Measurements from ENCODE around the gene ASB13.
"Not testable (repeated sequence)": the region's sequence is repeated elsewhere in the genome, so short reads cannot be mapped to it uniquely, and the experiment has no call there.

The ASB13 gene

DNA sequence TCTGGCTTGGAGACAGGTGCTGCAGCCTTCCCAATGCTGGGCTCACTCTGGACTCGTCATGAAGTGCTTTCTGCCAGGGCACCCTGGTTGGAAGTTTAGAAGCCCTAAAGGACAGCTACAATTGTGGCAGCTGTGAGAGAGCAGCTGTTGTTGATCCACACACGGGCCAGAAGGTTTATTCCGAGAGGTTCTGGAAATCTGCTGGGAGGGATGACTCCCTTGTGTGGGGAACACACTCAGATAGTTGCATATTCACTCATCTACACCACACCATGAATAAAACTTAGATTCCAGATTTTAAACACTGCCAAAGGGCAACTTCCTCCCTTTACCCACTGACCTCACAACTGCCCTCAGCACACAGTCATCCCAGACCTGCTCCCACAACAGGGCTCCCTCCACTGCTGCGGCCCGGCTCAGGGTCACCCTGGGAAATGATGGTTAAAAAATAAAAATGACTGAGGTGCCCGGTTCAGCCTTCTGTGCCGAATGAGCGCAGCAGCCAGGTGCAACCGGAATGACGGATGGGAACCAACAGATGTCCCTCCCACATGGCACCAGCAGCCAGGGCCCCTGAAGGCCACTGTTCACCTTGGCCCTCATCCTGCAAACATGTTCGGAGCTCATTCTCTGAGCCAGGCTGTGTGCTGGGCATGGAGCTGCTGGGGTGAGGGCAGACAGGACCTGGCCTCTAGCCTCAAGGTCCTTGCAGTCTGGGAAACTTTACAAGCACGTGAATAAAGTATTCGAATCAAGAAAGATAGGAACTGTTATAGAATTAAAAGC lies 40.2 kb downstream of the ASB13 start:
- no peak overlapping the region for H3K4me3 ChIP-seq (ENCODE audit: low read depth, low read length)
- TF ChIP-seq, protein P1, sequence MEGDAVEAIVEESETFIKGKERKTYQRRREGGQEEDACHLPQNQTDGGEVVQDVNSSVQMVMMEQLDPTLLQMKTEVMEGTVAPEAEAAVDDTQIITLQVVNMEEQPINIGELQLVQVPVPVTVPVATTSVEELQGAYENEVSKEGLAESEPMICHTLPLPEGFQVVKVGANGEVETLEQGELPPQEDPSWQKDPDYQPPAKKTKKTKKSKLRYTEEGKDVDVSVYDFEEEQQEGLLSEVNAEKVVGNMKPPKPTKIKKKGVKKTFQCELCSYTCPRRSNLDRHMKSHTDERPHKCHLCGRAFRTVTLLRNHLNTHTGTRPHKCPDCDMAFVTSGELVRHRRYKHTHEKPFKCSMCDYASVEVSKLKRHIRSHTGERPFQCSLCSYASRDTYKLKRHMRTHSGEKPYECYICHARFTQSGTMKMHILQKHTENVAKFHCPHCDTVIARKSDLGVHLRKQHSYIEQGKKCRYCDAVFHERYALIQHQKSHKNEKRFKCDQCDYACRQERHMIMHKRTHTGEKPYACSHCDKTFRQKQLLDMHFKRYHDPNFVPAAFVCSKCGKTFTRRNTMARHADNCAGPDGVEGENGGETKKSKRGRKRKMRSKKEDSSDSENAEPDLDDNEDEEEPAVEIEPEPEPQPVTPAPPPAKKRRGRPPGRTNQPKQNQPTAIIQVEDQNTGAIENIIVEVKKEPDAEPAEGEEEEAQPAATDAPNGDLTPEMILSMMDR (IDR thresholded peaks at IDR 0.05; ENCODE audit: insufficient read depth, low read length, missing control alignments) = no peak
- ChIA-PET POLR2A (interaction anchor here (0.8 to 1.1 kb wide), 2 partner anchors 180 kb away, joined by 3 to 4 read pairs; no protein-coding TSS in a partner anchor), CTCF (interaction anchor here (0.9 to 27.7 kb wide), 7 partner anchors 12 to 187 kb away, joined by 3 to 1068 read pairs (median 6); no protein-coding TSS in a partner anchor)
- DNase-seq (ENCODE audit: low read depth, low spot score) = no peak

DNA sequence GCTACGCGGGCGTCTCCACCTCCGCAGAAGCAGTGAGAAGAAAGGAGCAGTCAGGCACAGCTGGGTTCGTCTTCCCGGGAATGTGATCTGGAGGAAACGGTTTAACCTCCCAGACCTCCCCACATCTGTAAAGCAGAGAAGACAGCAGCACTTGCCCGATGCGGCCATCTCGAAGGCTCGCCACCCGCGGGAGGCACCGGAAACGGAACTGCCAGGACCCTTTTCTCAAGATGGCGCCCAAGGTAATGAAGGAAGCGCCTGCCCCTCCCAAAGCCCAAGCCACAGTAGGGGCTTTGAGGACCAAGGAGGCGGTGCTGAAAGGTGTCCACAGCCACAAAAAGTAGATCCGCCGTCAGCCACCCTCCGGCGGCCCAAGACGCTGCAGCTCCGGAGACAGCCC lies 41.7 kb downstream of the ASB13 start:
- ChIA-PET CTCF (interaction anchor here (1.0 to 27.7 kb wide), 8 partner anchors 8 to 185 kb away, joined by 3 to 1068 read pairs (median 29); no protein-coding TSS in a partner anchor), POLR2A (no interaction called here)
- no peak for DNase-seq (ENCODE audit: low read depth, low spot score)
- no peak overlapping the region for H3K4me3 ChIP-seq (ENCODE audit: low read depth, low read length)
- TF ChIP-seq, protein P1 (IDR thresholded peaks at IDR 0.05; ENCODE audit: insufficient read depth, low read length, missing control alignments) = no peak

DNA sequence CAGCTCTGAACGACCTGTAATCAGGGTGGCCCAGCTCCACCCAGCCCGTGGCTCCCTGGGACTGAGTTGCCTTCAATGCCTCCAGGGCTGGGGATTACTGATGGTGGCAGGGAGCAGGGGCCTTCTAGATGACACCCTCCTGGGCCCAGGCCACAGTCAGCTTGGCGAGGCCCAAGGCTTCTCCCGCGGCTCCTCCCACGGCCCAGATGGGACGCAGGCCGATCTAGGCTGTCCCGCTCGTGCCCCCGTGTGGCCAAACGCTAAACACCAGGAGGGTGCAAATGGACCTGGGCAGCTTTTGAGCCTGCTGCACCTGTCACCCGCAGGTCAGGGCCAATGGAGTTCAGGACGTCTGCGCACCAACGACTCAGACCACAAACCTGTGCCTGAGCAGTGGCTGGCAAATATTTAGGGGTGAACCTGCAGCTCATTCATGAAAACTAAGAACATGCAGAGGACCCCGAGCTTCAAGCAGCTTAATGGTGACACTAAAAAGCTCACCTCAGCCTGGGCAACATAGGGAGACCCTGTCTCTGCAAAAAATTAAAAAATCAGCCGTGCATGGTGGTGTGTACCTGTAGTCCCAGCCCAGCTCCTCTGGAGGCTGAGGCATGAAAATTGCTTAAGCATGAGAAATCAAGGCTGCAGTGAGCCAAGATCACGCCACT lies 43.2 kb downstream of the ASB13 start:
- DNase-seq (ENCODE audit: low read depth, low spot score) = peak; percentile 21
- ChIA-PET POLR2A (interaction anchor here (0.5 to 2.7 kb wide), 6 partner anchors 23 to 176 kb away, joined by 3 to 52 read pairs (median 4); no protein-coding TSS in a partner anchor), CTCF (interaction anchor here (0.7 to 27.7 kb wide), 52 partner anchors 9 to 809 kb away, joined by 3 to 1068 read pairs (median 5); partner anchors contain the start of genes ANKRD16 and FBH1)
- TF ChIP-seq, protein P1 (IDR thresholded peaks at IDR 0.05; ENCODE audit: insufficient read depth, low read length, missing control alignments) = peak; percentile 96
- no peak overlapping the region for H3K4me3 ChIP-seq (ENCODE audit: low read depth, low read length)

DNA sequence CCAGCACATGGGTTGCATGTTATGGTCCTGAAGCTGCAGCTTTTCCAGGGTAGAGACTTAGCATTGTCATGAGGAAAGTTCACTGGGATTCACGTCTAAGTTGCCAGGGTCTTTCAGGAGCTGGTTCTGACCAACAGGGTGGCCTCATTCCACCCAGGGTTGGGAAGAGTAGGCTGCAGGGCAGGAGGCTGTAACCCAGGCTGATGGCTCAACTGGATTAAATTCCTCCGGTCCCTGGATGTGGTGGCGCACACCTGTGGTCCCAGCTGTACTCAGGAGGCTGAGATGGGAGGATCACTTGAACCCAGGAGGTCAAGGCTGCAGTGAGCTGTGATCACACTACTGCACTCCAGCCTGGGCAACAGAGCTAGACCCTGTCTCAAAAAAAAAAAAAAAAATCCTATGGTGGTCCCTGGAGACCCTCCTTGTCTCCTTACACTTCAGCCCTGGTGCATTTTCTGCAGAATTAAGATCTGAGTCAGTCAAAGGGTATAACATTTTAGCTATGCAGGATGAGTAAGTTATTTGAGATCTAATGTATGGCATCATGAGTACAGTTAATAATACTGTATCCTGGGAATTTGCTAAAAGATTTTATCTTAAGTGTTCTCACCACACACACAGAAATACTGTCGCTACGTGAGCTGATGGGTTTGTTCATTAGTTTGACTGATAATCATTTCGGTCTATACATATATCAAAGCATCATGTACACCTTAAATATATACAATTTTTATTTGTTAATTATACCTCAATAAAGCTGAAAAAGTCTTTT lies 44.0 kb downstream of the ASB13 start:
- ChIA-PET CTCF (interaction anchor here (0.7 to 27.7 kb wide), 46 partner anchors 8 to 808 kb away, joined by 3 to 1068 read pairs (median 6); partner anchors contain the start of genes ANKRD16 and FBH1), POLR2A (interaction anchor here (0.7 to 2.7 kb wide), 5 partner anchors 27 to 175 kb away, joined by 3 to 52 read pairs (median 5); no protein-coding TSS in a partner anchor)
- peak; percentile 38 for DNase-seq (ENCODE audit: low read depth, low spot score)
- no peak overlapping the region for H3K4me3 ChIP-seq (ENCODE audit: low read depth, low read length)
- TF ChIP-seq, protein P1 (IDR thresholded peaks at IDR 0.05; ENCODE audit: insufficient read depth, low read length, missing control alignments) = no peak

DNA sequence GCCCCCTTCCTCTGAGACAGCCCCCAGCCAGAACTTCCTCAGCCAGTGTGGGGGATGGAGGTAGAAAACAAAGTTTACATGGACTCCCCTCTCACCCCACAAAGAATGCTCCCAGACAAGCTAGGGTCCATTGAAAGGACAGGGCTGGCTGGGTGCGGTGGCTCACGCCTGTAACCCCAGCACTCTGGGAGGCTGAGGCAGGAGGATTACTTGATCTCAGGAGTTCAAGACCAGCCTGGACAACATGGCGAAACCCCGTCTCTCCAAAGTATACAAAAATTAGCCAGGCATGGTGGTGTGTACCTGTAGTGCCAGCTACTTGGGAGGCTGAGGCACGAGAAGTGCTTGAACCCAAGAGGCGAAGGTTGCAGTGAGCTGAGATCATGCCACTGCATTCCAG lies 45.0 kb downstream of the ASB13 start:
- H3K4me3 ChIP-seq (ENCODE audit: low read depth, low read length); DNase-seq (ENCODE audit: low read depth, low spot score): not testable (repeated sequence)
- POLR2A ChIA-PET = interaction anchor here (2.4 to 2.7 kb wide), 2 partner anchors 26 to 174 kb away, joined by 19 to 52 read pairs; no protein-coding TSS in a partner anchor
- CTCF ChIA-PET = interaction anchor here (1.0 to 27.7 kb wide), 6 partner anchors 11 to 772 kb away, joined by 3 to 1068 read pairs (median 22); no protein-coding TSS in a partner anchor

DNA sequence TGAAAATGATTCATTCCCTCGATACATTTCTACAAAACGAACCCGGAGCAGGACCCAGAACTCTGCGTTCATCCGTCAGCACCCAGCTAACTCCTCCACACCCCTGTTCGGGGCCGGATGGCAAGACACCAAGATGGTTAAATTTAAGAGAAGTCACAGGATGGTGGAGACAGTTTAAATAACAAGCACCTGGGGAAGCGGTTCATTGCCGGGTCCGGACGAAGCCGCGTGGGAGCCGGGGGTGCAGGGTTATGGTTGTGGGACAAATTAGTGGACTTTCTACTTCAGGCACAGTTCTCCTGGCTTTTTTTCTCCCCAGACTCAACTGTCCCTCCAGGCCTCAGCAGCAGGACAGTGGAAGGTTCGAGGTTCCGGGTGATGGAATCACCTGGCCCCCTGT lies 45.4 kb downstream of the ASB13 start:
- POLR2A ChIA-PET = no interaction called here
- no peak for DNase-seq (ENCODE audit: low read depth, low spot score)
- CTCF ChIA-PET = interaction anchor here (1.0 to 27.7 kb wide), 4 partner anchors 12 to 181 kb away, joined by 3 to 1068 read pairs (median 52); no protein-coding TSS in a partner anchor
- TF ChIP-seq, protein P1 (IDR thresholded peaks at IDR 0.05; ENCODE audit: insufficient read depth, low read length, missing control alignments) = no peak
- H3K4me3 ChIP-seq (ENCODE audit: low read depth, low read length) = no peak overlapping the region

Measured in AG04449 (cell line).